Muscle layer of colon (tissue), 2 donors: ENCODE data around the gene DIS3L2.
"Not testable (repeated sequence)": the region's sequence is repeated elsewhere in the genome, so short reads cannot be mapped to it uniquely, and the experiment has no call there.

ENCODE experiments used
- H3K27ac ChIP-seq: one replicate; pipeline ENCODE4 v1.7.0; 2013; ENCODE audit warnings: low read depth, mild to moderate bottlenecking, low read length, moderate library complexity
- H3K27me3 ChIP-seq, 2 donors: one replicate each; pipeline ENCODE4 v1.7.0; 2013; ENCODE audit warnings: low read length in 2 of 2, mild to moderate bottlenecking in 2 of 2; ENCODE audit not compliant: insufficient read depth in 2 of 2, control insufficient read depth in 1 of 2
- H3K36me3 ChIP-seq: one replicate; pipeline ENCODE4 v1.7.0; 2013; ENCODE audit warnings: mild to moderate bottlenecking, low read length; ENCODE audit not compliant: insufficient read depth
- H3K4me1 ChIP-seq: one replicate; pipeline ENCODE4 v1.7.0; 2013; ENCODE audit warnings: mild to moderate bottlenecking, low read length; ENCODE audit not compliant: insufficient read depth
- H3K4me3 ChIP-seq, 2 donors: one replicate each; pipeline ENCODE4 v1.7.0; 2013; ENCODE audit warnings: low read length in 2 of 2, low read depth in 1 of 2, mild to moderate bottlenecking in 1 of 2, moderate library complexity in 1 of 2
- H3K9ac ChIP-seq: one replicate; pipeline ENCODE4 v1.7.0; 2013; ENCODE audit warnings: low read length
- H3K9me3 ChIP-seq: one replicate; pipeline ENCODE4 v1.7.0; 2013; ENCODE audit warnings: mild to moderate bottlenecking, low read length
- donor health status: abdominal sarcoma.
- donor health status: Adenocarcinoma of cecum.

Gene DIS3L2

GRCh38 chr2:232299927-232300674 lies 338.6 kb downstream of the DIS3L2 start:
- Histone ChIP-seq H3K4me3 (no peak overlapping the region), H3K9me3 (no peaks in the 10 kb centered on the region), H3K36me3 (no peaks in the 10 kb centered on the region), H3K4me1 (no peaks in the 10 kb centered on the region), H3K27me3 (no peaks in the 10 kb centered on the region), H3K9ac (no peak overlapping the region), H3K27ac (no peak overlapping the region)

GRCh38 chr2:232300894-232301387 lies 339.4 kb downstream of the DIS3L2 start:
- no peak overlapping the region for H3K9ac ChIP-seq
- H3K4me3 ChIP-seq: no peak overlapping the region
- H3K9me3 ChIP-seq: no peaks in the 10 kb centered on the region
- H3K4me1 ChIP-seq: no peaks in the 10 kb centered on the region
- H3K27ac ChIP-seq: no peak overlapping the region
- no peaks in the 10 kb centered on the region for H3K27me3 ChIP-seq
- H3K36me3 ChIP-seq: no peaks in the 10 kb centered on the region

GRCh38 chr2:232304236-232304635 lies 342.7 kb downstream of the DIS3L2 start:
- no peaks in the 10 kb centered on the region for H3K27me3 ChIP-seq
- H3K27ac ChIP-seq: no peak overlapping the region
- H3K4me3 ChIP-seq: no peak overlapping the region
- H3K9ac ChIP-seq: no peak overlapping the region
- H3K36me3 ChIP-seq: no peaks in the 10 kb centered on the region
- no peaks in the 10 kb centered on the region for H3K4me1 ChIP-seq
- no peaks in the 10 kb centered on the region for H3K9me3 ChIP-seq

- H3K27ac ChIP-seq: no peak overlapping the region
- no peak overlapping the region for H3K9ac ChIP-seq
- no peaks in the 10 kb centered on the region for H3K27me3 ChIP-seq
- H3K4me1 ChIP-seq: no peaks in the 10 kb centered on the region
- H3K36me3 ChIP-seq: no peaks in the 10 kb centered on the region
- H3K9me3 ChIP-seq: no peaks in the 10 kb centered on the region
- H3K4me3 ChIP-seq: no peak overlapping the region
Observed at GRCh38 chr2:232306741-232307305, 345.3 kb downstream of the DIS3L2 start.

- Histone ChIP-seq H3K27ac (no peak overlapping the region), H3K36me3 (no peaks in the 10 kb centered on the region)
Observed at GRCh38 chr2:232307854-232308253, 346.3 kb downstream of the DIS3L2 start.

GRCh38 chr2:232308986-232309385 lies 347.5 kb downstream of the DIS3L2 start:
- no peak overlapping the region for H3K4me3 ChIP-seq
- H3K4me1 ChIP-seq: no peaks in the 10 kb centered on the region
- H3K27ac ChIP-seq: no peak overlapping the region
- H3K27me3 ChIP-seq: no peaks in the 10 kb centered on the region
- no peaks in the 10 kb centered on the region for H3K36me3 ChIP-seq
- H3K9me3 ChIP-seq: no peaks in the 10 kb centered on the region
- H3K9ac ChIP-seq: no peak overlapping the region

More at GRCh38 chr2:232307854-232308253, 346.3 kb downstream of the DIS3L2 start:
- no peak overlapping the region for H3K9ac ChIP-seq
- no peaks in the 10 kb centered on the region for H3K4me1 ChIP-seq
- no peak overlapping the region for H3K4me3 ChIP-seq
- H3K9me3 ChIP-seq: no peaks in the 10 kb centered on the region
- no peaks in the 10 kb centered on the region for H3K27me3 ChIP-seq

GRCh38 chr2:232309592-232309991 lies 348.1 kb downstream of the DIS3L2 start:
- Histone ChIP-seq H3K27me3 (no peaks in the 10 kb centered on the region), H3K9me3 (no peaks in the 10 kb centered on the region), H3K4me1 (no peaks in the 10 kb centered on the region), H3K9ac (no peak overlapping the region), H3K4me3 (no peak overlapping the region), H3K36me3 (no peaks in the 10 kb centered on the region), H3K27ac (no peak overlapping the region)

- Histone ChIP-seq H3K9ac (no peak overlapping the region), H3K4me1 (no peaks in the 10 kb centered on the region), H3K9me3 (no peaks in the 10 kb centered on the region), H3K4me3 (no peak overlapping the region), H3K36me3 (no peaks in the 10 kb centered on the region), H3K27me3 (no peaks in the 10 kb centered on the region), H3K27ac (no peak overlapping the region)
Observed at GRCh38 chr2:232310121-232310520, 348.6 kb downstream of the DIS3L2 start.

GRCh38 chr2:232310696-232311095 lies 349.2 kb downstream of the DIS3L2 start:
- no peaks in the 10 kb centered on the region for H3K27me3 ChIP-seq
- no peaks in the 10 kb centered on the region for H3K9me3 ChIP-seq
- no peak overlapping the region for H3K4me3 ChIP-seq
- H3K9ac ChIP-seq: no peak overlapping the region
- H3K36me3 ChIP-seq: no peaks in the 10 kb centered on the region
- H3K27ac ChIP-seq: no peak overlapping the region
- H3K4me1 ChIP-seq: no peaks in the 10 kb centered on the region

- H3K4me1 ChIP-seq, H3K9ac ChIP-seq, H3K36me3 ChIP-seq, H3K27me3 ChIP-seq, H3K9me3 ChIP-seq, H3K4me3 ChIP-seq, H3K27ac ChIP-seq: not testable (repeated sequence)
Observed at GRCh38 chr2:232313645-232314044, 352.1 kb downstream of the DIS3L2 start.

- Histone ChIP-seq H3K9me3 (no peaks in the 10 kb centered on the region), H3K4me1 (peaks cover 9% of the 10 kb centered on the region), H3K9ac (no peak overlapping the region), H3K27me3 (no peaks in the 10 kb centered on the region), H3K36me3 (no peaks in the 10 kb centered on the region), H3K27ac (no peak overlapping the region), H3K4me3 (no peak overlapping the region)
Observed at GRCh38 chr2:232315049-232315922, 353.8 kb downstream of the DIS3L2 start.
